Measurements from ENCODE around the gene LHFPL6. TPM values are rescaled to one million over a fixed set of nuclear protein-coding genes. Genes with fewer than 3 reads are reported as not detected.

Gene LHFPL6
- total and polyA plus RNA-seq, 9 of the 15 experiments (the other 6 are each of a cell fraction or from before 2014, with no cell fraction given) = 0.18 TPM; not detected in 8

DNA sequence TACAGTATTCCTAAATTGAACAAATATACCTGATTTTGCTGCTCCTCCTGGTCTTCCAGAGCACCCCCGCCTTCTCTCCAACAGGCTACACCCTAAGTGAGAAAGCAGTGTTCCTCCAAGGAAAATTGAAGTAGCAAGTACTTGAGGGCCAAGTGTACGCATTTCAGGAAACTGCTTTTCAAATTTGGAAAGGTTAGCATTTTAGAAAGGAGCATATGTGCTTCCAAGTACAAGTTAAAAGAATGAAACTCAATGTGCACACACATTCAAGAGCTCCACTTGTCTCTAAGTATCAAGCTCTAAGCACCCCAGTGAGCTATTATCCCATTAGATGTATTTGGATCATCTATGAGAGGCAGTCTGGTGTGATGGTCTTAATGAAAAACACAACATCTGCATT, 25.8 kb downstream of the LHFPL6 start:
- Histone ChIP-seq H3K79me2 (ENCODE audit: control insufficient read depth, insufficient read depth, low read length) (no peaks in the 10 kb centered on the region), H3K9ac (ENCODE audit: insufficient read depth in 1 of 2, low read depth in 2 of 2, low read length in 2 of 2) (no peak overlapping the region), H3K27me3 (ENCODE audit: control insufficient read depth in 2 of 2, insufficient read depth in 2 of 2, low read length in 2 of 2) (no peaks in the 10 kb centered on the region), H3K27ac (ENCODE audit: extremely low read depth, low read depth, low read length) (no peak overlapping the region), H3K36me3 (ENCODE audit: control insufficient read depth, insufficient read depth, low read length) (no peaks in the 10 kb centered on the region), H4K20me1 (replicated peaks; ENCODE audit: control insufficient read depth, insufficient read depth, low read length) (no peaks in the 10 kb centered on the region), H3K9me3 (replicated peaks; ENCODE audit: control insufficient read depth, insufficient read depth, low read depth, low read length) (no peaks in the 10 kb centered on the region), H3K4me2 (ENCODE audit: insufficient read depth, low read length) (no peak overlapping the region), H3K4me3 (no peak overlapping the region), H3K9me1 (ENCODE audit: control insufficient read depth, insufficient read depth, low read length) (no peaks in the 10 kb centered on the region), H3K4me1 (replicated peaks in 1 of 2; ENCODE audit: control insufficient read depth in 2 of 2, insufficient read depth in 2 of 2, low read length in 2 of 2) (no peaks in the 10 kb centered on the region), H2AFZ (ENCODE audit: low read depth, low read length) (no peak overlapping the region)
- CTCF ChIA-PET (ENCODE audit: low intra/inter-chr PET ratio) = no interaction called here
- BruUV-seq (replicated peaks) = no TSS peak
- ATAC-seq = no peak
- POLR2A ChIA-PET = interaction anchor here (0.6 kb wide), 1 partner anchor 317 kb away, joined by 3 read pairs; no protein-coding TSS in a partner anchor
- no peak for TF ChIP-seq CREB1 (IDR thresholded peaks at IDR 0.05)
- TF ChIP-seq CREB1 (CRISPR knock-in tag; IDR thresholded peaks at IDR 0.05) = no peak
- TF ChIP-seq BDP1 (IDR thresholded peaks at IDR 0.05; ENCODE audit: insufficient read depth, insufficient read length) = no peak
- TF ChIP-seq, protein P1, sequence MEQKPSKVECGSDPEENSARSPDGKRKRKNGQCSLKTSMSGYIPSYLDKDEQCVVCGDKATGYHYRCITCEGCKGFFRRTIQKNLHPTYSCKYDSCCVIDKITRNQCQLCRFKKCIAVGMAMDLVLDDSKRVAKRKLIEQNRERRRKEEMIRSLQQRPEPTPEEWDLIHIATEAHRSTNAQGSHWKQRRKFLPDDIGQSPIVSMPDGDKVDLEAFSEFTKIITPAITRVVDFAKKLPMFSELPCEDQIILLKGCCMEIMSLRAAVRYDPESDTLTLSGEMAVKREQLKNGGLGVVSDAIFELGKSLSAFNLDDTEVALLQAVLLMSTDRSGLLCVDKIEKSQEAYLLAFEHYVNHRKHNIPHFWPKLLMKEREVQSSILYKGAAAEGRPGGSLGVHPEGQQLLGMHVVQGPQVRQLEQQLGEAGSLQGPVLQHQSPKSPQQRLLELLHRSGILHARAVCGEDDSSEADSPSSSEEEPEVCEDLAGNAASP (IDR thresholded peaks at IDR 0.05) = no peak
- TF ChIP-seq U2AF1 (optimal IDR thresholded peaks at IDR 0.05; ENCODE audit: low read depth, low read length) = no peak
- no peak for TF ChIP-seq POLR2A (conservative IDR thresholded peaks at IDR 0.05)
- TF ChIP-seq RAD51 (IDR thresholded peaks at IDR 0.05; ENCODE audit: borderline replicate concordance, low read depth) = no peak
- no peak for TF ChIP-seq HIVEP1 (CRISPR knock-in tag; IDR thresholded peaks at IDR 0.05)
- TF ChIP-seq, protein P2, sequence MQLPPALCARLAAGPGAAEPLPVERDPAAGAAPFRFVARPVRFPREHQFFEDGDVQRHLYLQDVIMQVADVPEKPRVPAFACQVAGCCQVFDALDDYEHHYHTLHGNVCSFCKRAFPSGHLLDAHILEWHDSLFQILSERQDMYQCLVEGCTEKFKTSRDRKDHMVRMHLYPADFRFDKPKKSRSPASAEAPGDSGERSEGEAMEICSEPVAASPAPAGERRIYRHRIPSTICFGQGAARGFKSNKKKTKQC (CRISPR knock-in tag; IDR thresholded peaks at IDR 0.05) = no peak
- TF ChIP-seq KLF13 (tag; IDR thresholded peaks at IDR 0.05; ENCODE audit: borderline replicate concordance, low read depth) = no peak
- no peak for TF ChIP-seq EWSR1 (IDR thresholded peaks at IDR 0.05; ENCODE audit: borderline replicate concordance, low read depth, partially characterized antibody)
- TF ChIP-seq, protein P3, sequence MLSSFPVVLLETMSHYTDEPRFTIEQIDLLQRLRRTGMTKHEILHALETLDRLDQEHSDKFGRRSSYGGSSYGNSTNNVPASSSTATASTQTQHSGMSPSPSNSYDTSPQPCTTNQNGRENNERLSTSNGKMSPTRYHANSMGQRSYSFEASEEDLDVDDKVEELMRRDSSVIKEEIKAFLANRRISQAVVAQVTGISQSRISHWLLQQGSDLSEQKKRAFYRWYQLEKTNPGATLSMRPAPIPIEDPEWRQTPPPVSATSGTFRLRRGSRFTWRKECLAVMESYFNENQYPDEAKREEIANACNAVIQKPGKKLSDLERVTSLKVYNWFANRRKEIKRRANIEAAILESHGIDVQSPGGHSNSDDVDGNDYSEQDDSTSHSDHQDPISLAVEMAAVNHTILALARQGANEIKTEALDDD (IDR thresholded peaks at IDR 0.05) = no peak
- TF ChIP-seq ZC3H4 (CRISPR knock-in tag; IDR thresholded peaks at IDR 0.05; ENCODE audit: borderline replicate concordance) = no peak
- TF ChIP-seq, protein P4, sequence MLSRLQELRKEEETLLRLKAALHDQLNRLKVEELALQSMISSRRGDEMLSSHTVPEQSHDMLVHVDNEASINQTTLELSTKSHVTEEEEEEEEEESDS (CRISPR knock-in tag; IDR thresholded peaks at IDR 0.05) = no peak
- TF ChIP-seq, protein P5, sequence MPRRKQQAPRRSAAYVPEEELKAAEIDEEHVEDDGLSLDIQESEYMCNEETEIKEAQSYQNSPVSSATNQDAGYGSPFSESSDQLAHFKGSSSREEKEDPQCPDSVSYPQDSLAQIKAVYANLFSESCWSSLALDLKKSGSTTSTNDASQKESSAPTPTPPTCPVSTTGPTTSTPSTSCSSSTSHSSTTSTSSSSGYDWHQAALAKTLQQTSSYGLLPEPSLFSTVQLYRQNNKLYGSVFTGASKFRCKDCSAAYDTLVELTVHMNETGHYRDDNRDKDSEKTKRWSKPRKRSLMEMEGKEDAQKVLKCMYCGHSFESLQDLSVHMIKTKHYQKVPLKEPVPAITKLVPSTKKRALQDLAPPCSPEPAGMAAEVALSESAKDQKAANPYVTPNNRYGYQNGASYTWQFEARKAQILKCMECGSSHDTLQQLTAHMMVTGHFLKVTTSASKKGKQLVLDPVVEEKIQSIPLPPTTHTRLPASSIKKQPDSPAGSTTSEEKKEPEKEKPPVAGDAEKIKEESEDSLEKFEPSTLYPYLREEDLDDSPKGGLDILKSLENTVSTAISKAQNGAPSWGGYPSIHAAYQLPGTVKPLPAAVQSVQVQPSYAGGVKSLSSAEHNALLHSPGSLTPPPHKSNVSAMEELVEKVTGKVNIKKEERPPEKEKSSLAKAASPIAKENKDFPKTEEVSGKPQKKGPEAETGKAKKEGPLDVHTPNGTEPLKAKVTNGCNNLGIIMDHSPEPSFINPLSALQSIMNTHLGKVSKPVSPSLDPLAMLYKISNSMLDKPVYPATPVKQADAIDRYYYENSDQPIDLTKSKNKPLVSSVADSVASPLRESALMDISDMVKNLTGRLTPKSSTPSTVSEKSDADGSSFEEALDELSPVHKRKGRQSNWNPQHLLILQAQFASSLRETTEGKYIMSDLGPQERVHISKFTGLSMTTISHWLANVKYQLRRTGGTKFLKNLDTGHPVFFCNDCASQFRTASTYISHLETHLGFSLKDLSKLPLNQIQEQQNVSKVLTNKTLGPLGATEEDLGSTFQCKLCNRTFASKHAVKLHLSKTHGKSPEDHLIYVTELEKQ (CRISPR knock-in tag; IDR thresholded peaks at IDR 0.05) = no peak
- TF ChIP-seq STAT5B (CRISPR knock-in tag; IDR thresholded peaks at IDR 0.05) = no peak
- TF ChIP-seq NCOR1 (IDR thresholded peaks at IDR 0.05) = no peak
- no peak for DNase-seq (ENCODE audit: extremely low read depth in 1 of 4, low spot score in 3 of 4)
- in situ Hi-C loops (cut with MboI) = no loop called here
- WGBS (ENCODE audit: insufficient coverage, low coverage, missing lambda C conversion rate) = 0% methylated on average over 2 of the region's 2 CpGs
- no peak for FAIRE-seq
- intact Hi-C loops (cut with micrococcal nuclease) = no loop called here
